ENCODE data around the gene FAM174A. TPM values are rescaled to one million over a fixed set of nuclear protein-coding genes. Genes with fewer than 3 reads are reported as not detected.

The FAM174A gene
- total RNA-seq, 6 experiments from 2014 or later, result 7.2 to 11.8 (median 8.4) TPM

- Histone ChIP-seq H3K27ac (no peak overlapping the region), H3K4me1 (no peaks in the 10 kb centered on the region), H3K36me3 (no peaks in the 10 kb centered on the region), H3K4me3 (no peak overlapping the region), H3K27me3 (no peaks in the 10 kb centered on the region), H3K9me3 (no peaks in the 10 kb centered on the region)
- no peak for DNase-seq
- TF ChIP-seq CTCF (IDR thresholded peaks at IDR 0.05), result no peak
- TF ChIP-seq POLR2A (IDR thresholded peaks at IDR 0.05), result no peak
- no peak for ATAC-seq
- intact Hi-C loops (cut with DNase I), result no loop called here
These were observed 27.6 kb downstream of the FAM174A start for GRCh38 chr5:100562821-100563220.

- DNase-seq (no peak), ATAC-seq (no peak)
- H3K36me3 ChIP-seq, result no peaks in the 10 kb centered on the region
- TF ChIP-seq POLR2A (IDR thresholded peaks at IDR 0.05) (no peak), CTCF (IDR thresholded peaks at IDR 0.05) (no peak)
- intact Hi-C loops (cut with DNase I), result no loop called here
- H3K4me3 ChIP-seq, result no peak overlapping the region
- H3K4me1 ChIP-seq, result no peaks in the 10 kb centered on the region
- no peaks in the 10 kb centered on the region for H3K9me3 ChIP-seq
- H3K27ac ChIP-seq, result no peak overlapping the region
- WGBS (ENCODE audit: insufficient coverage, low coverage, low lambda C conversion rate, missing lambda C conversion rate), result 89% methylated on average over 4 of the region's 4 CpGs
- no peaks in the 10 kb centered on the region for H3K27me3 ChIP-seq
These were observed 31.4 kb downstream of the FAM174A start for GRCh38 chr5:100566382-100567141.

DNA sequence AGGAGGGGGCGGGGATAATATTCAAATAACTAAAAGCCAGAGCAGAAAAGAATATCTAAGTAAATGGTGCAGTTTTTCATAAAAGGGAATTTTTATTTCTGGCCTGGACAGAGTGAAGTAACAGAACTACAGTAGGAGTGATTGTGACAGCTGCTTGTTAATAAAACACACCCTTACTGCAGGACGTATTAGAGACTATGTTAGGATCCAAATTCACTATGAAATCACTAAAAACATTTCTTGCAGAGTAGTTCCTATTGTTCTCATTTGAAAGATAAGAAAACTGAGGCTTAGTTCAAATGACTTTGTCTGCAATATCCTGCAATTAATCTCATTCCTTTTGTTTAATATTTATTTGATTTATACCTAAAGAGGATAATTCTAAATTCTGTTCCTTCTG is 39.5 kb downstream of the FAM174A start:
- TF ChIP-seq POLR2A (IDR thresholded peaks at IDR 0.05) (no peak), CTCF (IDR thresholded peaks at IDR 0.05) (no peak)
- WGBS (ENCODE audit: insufficient coverage, low coverage, low lambda C conversion rate, missing lambda C conversion rate), result 71% methylated on average over 2 of the region's 2 CpGs
- Histone ChIP-seq H3K27ac (no peak overlapping the region), H3K9me3 (no peaks in the 10 kb centered on the region), H3K36me3 (no peaks in the 10 kb centered on the region), H3K27me3 (no peaks in the 10 kb centered on the region), H3K4me3 (no peak overlapping the region), H3K4me1 (no peaks in the 10 kb centered on the region)
- peak in 1 of 4 donors; percentile 50 for ATAC-seq
- DNase-seq, result no peak
- intact Hi-C loops (cut with DNase I), result no loop called here

- peak in 2 of 4 donors; percentile 26 to 27 for ATAC-seq
- Histone ChIP-seq H3K4me3 (no peak overlapping the region), H3K27ac (peak overlapping the region in 1 of 3 donors; percentile 8), H3K27me3 (no peaks in the 10 kb centered on the region), H3K9me3 (no peaks in the 10 kb centered on the region), H3K36me3 (no peaks in the 10 kb centered on the region), H3K4me1 (no peaks in the 10 kb centered on the region)
- DNase-seq, result no peak
- TF ChIP-seq CTCF (IDR thresholded peaks at IDR 0.05), result no peak
- TF ChIP-seq POLR2A (IDR thresholded peaks at IDR 0.05), result no peak
- intact Hi-C loops (cut with DNase I), result no loop called here
These were observed 40.6 kb downstream of the FAM174A start for GRCh38 chr5:100575815-100576214.

Measured in right lobe of liver (tissue), 6 donors.